Mononuclear cell (primary cell): ENCODE data around the gene QPCT. TPM values are rescaled to one million over a fixed set of nuclear protein-coding genes. Genes with fewer than 3 reads are reported as not detected.
A peak's percentile ranks its signal among the peaks of the same experiment; 100 is the strongest.

Experiments
- H3K27me3 ChIP-seq: 2 replicates; pipeline ENCODE4 v1.6.0; 2011; ENCODE audit warnings: low read length, control low read depth; ENCODE audit not compliant: insufficient read depth
- H3K4me1 ChIP-seq: 2 replicates; pipeline ENCODE4 v1.5.1; 2011; ENCODE audit warnings: mild to moderate bottlenecking, low read length, control low read depth; ENCODE audit not compliant: insufficient read depth
- H3K4me3 ChIP-seq: 2 replicates; pipeline ENCODE4 v1.5.1; 2011; ENCODE audit warnings: mild to moderate bottlenecking, low read length, moderate library complexity
- H3K9me3 ChIP-seq: 2 replicates; pipeline ENCODE4 v1.5.1; 2011; ENCODE audit warnings: low read depth, mild to moderate bottlenecking, control low read depth, low read length
- total RNA-seq: library from RNA; depleted of rRNA; stranded (reverse); fragments of >200 nt; gene quantifications from one replicate; pipeline ENCODE4 v1.2.3, GENCODE V29; 2012

QPCT gene
- total RNA-seq, 1 donor, result 49.5 TPM

- Histone ChIP-seq H3K9me3 (no peaks in the 10 kb centered on the region), H3K4me3 (no peak overlapping the region), H3K27me3 (no peaks in the 10 kb centered on the region), H3K4me1 (peaks cover 51% of the 10 kb centered on the region)
Observed at GRCh38 chr2:37321029-37321682, 23.3 kb upstream of the QPCT start.

DNA sequence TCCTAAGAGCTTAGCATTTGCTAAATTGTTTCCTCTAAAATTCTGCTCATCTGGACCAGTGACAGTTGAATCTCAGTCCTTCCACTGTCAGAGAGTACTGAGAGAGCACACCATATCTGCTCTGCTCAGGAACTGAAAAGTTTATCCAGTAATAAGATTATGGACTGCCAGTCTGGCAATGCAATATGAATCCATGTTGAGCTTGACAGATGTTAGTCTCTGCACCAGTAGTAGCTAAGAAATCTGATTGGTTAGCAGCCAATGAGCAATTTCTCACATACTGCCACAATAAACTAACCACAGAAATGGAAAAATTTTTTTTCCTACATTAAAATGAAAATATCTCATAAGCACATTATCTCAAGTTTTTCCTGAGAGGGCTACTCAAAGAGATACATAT lies 22.1 kb upstream of the QPCT start:
- Histone ChIP-seq H3K9me3 (no peaks in the 10 kb centered on the region), H3K27me3 (no peaks in the 10 kb centered on the region), H3K4me3 (no peak overlapping the region), H3K4me1 (peaks cover 51% of the 10 kb centered on the region)

GRCh38 chr2:37323176-37323780 lies 21.2 kb upstream of the QPCT start:
- Histone ChIP-seq H3K4me1 (peaks cover 43% of the 10 kb centered on the region), H3K27me3 (no peaks in the 10 kb centered on the region), H3K9me3 (no peaks in the 10 kb centered on the region), H3K4me3 (peak overlapping the region; percentile 68)

GRCh38 chr2:37323781-37324535 lies 20.5 kb upstream of the QPCT start:
- Histone ChIP-seq H3K4me3 (peak overlapping the region; percentile 68), H3K4me1 (peaks cover 36% of the 10 kb centered on the region), H3K27me3 (no peaks in the 10 kb centered on the region), H3K9me3 (no peaks in the 10 kb centered on the region)

DNA sequence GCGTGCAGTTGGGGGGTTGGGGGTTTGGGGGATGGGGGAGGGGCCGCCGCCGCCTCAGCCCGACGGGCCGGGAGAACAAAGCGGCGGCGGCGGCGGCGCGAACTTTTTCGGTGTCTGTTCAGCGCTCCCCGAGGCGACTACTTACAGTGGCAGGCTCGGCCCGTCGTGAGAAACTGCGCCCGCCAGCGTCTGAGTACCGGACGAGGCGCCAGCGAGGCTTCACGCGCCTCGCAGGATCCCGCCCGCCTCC lies 20.0 kb upstream of the QPCT start:
- H3K9me3 ChIP-seq, result no peaks in the 10 kb centered on the region
- H3K27me3 ChIP-seq, result no peaks in the 10 kb centered on the region
- peaks cover 33% of the 10 kb centered on the region for H3K4me1 ChIP-seq
- H3K4me3 ChIP-seq, result peak overlapping the region; percentile 68

DNA sequence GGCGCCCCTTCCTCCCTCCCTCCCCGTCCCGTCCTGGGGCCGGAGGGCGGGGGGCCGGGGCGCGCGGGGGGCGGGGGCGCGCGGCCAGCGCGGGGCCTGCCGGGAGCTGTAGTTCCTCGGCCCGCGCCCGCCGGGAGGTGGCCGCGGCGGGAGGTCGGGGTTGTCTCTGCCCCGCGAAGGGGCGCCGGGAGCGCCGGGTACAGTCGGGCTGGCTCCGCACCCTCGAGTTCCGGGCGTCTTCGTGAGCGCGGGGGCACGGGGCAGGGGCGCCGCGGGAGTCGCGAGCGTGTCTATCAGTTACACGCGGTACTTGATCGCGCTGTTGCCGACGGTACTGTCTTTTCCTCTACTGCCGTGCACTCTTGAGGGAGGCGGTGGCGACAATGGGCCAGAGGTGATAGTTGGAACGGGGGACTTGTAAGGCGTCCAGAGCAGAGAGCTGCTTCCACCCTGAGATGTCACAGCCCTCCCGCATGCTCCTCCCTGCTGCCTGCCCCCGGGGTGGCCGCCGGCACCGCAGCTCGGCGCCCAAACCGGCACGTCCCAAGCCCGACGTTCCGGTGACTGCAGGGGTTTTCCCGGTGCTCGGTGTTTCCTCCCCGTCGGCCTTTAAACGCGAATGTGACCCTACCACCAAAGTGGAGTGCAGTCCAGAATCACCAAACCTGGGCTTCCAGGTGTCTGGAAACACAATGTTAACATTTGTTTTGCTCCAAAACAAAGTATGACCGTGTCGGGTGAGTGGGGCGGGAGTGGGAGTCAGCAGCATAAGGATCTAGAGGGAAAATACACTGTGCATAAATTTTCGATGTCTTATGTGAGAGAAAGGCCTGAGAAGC lies 19.4 kb upstream of the QPCT start, which contains the start of gene PRKD3:
Gene PRKD3 (minus strand): TSS at position 48 of the 839 bp plus-strand sequence. CDS start 8,309 bp downstream, outside the sequence.
- Histone ChIP-seq H3K4me1 (peaks cover 33% of the 10 kb centered on the region), H3K9me3 (no peaks in the 10 kb centered on the region), H3K4me3 (peak within 1 kb of the TSS; percentile 68), H3K27me3 (no peaks in the 10 kb centered on the region)

- Histone ChIP-seq H3K9me3 (no peaks in the 10 kb centered on the region), H3K4me3 (no peak overlapping the region), H3K4me1 (peaks cover 30% of the 10 kb centered on the region), H3K27me3 (no peaks in the 10 kb centered on the region)
Observed at GRCh38 chr2:37325625-37326071, 18.8 kb upstream of the QPCT start.

DNA sequence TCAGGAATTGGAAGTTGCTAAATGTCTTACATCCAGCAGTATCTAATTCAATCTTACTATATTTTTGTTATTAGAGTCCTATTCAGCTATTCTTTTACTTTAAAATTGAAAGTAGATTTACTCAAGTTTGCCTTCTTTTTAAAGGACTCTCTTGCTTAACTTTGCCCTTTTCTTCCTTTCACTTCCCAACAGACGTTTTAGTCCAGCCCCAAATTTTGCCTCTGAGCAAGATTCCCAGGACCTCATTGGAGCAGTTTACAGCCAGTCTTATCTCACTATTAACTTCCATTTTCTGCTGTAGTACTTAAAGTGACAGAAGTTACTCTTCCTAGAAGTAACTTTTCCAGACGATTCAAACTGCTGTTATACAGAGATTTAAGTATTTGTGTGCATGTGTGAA lies 18.1 kb upstream of the QPCT start:
- Histone ChIP-seq H3K27me3 (no peaks in the 10 kb centered on the region), H3K4me1 (peaks cover 28% of the 10 kb centered on the region), H3K9me3 (no peaks in the 10 kb centered on the region), H3K4me3 (no peak overlapping the region)

GRCh38 chr2:37326866-37327634 lies 17.4 kb upstream of the QPCT start:
- no peaks in the 10 kb centered on the region for H3K9me3 ChIP-seq
- H3K4me3 ChIP-seq, result no peak overlapping the region
- H3K27me3 ChIP-seq, result no peaks in the 10 kb centered on the region
- peaks cover 23% of the 10 kb centered on the region for H3K4me1 ChIP-seq

DNA sequence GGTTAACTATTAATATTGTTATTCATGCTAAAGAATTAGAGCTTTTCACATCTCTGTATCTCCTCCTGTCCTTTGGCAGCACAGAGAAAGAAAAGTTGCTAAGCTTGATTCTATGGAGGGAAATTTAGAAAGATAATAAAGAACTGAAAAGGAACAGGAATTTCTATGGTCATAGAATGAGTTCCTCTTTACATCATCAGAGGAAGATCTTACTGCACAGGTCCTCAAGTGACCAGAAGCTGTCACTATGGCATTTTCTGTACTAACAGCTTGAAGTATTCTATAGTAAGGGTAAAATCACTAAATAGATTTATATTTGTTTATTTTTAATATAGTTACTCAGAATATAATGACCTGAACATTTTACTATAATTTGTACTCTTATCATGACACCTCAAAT lies 13.7 kb upstream of the QPCT start:
- H3K27me3 ChIP-seq, result no peaks in the 10 kb centered on the region
- H3K4me1 ChIP-seq, result peaks cover 3% of the 10 kb centered on the region
- no peak overlapping the region for H3K4me3 ChIP-seq
- H3K9me3 ChIP-seq, result no peaks in the 10 kb centered on the region

- peaks cover under 1% of the 10 kb centered on the region for H3K4me1 ChIP-seq
- no peaks in the 10 kb centered on the region for H3K9me3 ChIP-seq
- H3K27me3 ChIP-seq, result no peaks in the 10 kb centered on the region
- no peak overlapping the region for H3K4me3 ChIP-seq
Observed at GRCh38 chr2:37332560-37332959, 11.9 kb upstream of the QPCT start.

DNA sequence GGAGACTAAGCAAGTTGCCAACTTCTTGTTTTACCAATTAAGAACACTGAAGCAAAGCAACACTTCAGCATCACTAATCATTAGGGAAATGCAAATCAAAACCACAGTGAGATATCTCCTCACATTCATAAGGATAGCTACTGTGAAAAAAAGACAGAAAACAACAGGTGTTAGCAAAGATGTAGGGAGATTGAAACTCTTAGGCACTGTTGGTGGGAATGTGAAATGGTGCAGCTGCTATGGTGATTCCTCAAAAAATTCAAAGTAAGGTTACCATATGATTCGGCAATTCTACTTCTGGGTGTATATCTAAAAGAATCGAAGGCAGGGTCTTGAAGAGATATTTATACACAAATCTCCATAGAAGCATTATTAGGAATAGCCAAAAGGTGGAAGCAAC lies 11.2 kb upstream of the QPCT start:
- Histone ChIP-seq H3K4me1 (peaks cover 7% of the 10 kb centered on the region), H3K27me3 (no peaks in the 10 kb centered on the region), H3K4me3 (no peak overlapping the region), H3K9me3 (no peaks in the 10 kb centered on the region)

DNA sequence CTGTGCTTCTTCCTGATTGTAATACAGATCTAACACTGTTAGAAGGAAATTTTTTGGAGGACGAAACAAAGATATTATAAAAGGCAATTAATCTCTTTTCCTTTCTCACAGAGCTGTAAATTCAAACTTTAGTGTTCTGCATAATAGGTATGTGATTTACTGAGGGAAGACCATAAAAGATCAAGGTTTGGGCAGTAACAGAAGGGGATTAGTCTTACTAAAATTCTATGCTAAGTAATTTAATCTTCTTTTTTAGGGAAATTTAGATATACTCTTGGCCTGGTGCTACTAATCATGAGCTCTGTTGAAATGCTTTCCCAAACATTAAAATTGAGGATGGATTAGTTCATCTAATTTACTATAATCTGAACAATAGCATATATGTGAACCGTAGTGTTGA lies 8.8 kb upstream of the QPCT start:
- Histone ChIP-seq H3K9me3 (no peaks in the 10 kb centered on the region), H3K4me3 (no peak overlapping the region), H3K4me1 (peaks cover 11% of the 10 kb centered on the region), H3K27me3 (no peaks in the 10 kb centered on the region)

DNA sequence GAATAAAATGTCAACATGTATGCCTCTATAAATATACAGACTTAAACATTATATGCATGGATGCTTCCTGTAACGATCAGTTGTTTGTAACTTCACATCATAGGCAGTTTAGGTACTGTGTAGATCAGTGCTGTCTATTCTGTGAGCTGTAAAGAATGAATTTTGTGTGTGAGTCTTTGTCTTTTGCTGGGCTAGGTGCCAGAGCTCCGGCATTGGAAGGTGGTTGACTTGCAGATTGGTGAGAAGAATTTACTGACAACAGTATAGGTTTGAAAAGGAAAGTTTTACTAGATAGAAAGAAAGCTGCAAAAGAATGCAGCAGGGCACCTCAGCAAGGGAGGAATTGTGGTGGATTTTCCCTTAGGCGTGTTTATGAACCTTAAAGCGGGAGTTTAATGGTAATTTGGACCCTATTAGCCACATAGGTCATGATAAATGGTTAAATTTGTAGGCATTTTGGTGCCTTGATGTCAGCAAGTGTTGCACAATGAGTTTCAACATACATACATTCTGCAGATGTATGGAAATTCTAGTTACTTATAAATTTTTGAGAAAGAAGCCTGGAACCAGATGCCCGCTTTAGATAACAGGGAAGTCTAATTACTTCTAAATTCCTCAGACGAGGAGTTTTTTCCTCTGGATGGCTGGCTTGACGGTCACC lies 6.7 kb upstream of the QPCT start:
- H3K9me3 ChIP-seq, result no peaks in the 10 kb centered on the region
- no peak overlapping the region for H3K4me3 ChIP-seq

More for the DNA sequence above, 6.7 kb upstream of the QPCT start:
- Histone ChIP-seq H3K4me1 (peaks cover 11% of the 10 kb centered on the region), H3K27me3 (no peaks in the 10 kb centered on the region)
